Endothelial cell of umbilical vein (primary cell): ENCODE results near the gene TRIM46. TPM values are rescaled to one million over a fixed set of nuclear protein-coding genes. Genes with fewer than 3 reads are reported as not detected.
"Not testable (repeated sequence)": the region's sequence is repeated elsewhere in the genome, so short reads cannot be mapped to it uniquely, and the experiment has no call there.

Experiments
- BruUV-seq: library from RNA; stranded (reverse); fragments of 400-500 nt; replicated peaks from 2 replicates; lab custom pipeline; 2021; lab: Mats Ljungman, UMichigan
- CTCF ChIA-PET: fragments of 300-600, 350-600 bp; sonication (Branson Sonifier 250); formaldehyde crosslinking; loops from one replicate; lab custom pipeline; 2021; ENCODE audit warnings: antibody characterized with exemption, inconsistent platforms; lab: Charles Lee
- POLR2A ChIA-PET: fragments of 300-600, 350-600 bp; sonication (Branson Sonifier 250); formaldehyde crosslinking; loops from one replicate; lab custom pipeline; 2021; ENCODE audit warnings: antibody characterized with exemption, inconsistent platforms; lab: Charles Lee
- DNase-seq: peaks from one replicate; pipeline ENCODE4 v3.0.0-alpha.2; 2011; ENCODE audit warnings: low read depth, low spot score
- FAIRE-seq: peaks from 2 replicates; lab custom pipeline; 2011; peaks lifted over from hg19 to GRCh38; lab: Jason Lieb, UNC
- H2AFZ ChIP-seq: 2 replicates; pipeline ENCODE4 v1.6.0; 2012; ENCODE audit warnings: low read depth, low read length, control low read depth, inconsistent platforms
- H3K27ac ChIP-seq: 2 replicates; pipeline ENCODE4 v1.5.1; 2011; ENCODE audit warnings: low read depth, mild to moderate bottlenecking, control low read depth, low read length, moderate library complexity; ENCODE audit not compliant: insufficient read depth
- H3K27me3 ChIP-seq, 2 experiments: 2 replicates each; pipeline versions ENCODE4 v1.6.0 to v1.6.1; 2011; ENCODE audit warnings: low read length in 2 of 2, mixed read lengths in 1 of 2; ENCODE audit not compliant: control insufficient read depth in 2 of 2, insufficient read depth in 2 of 2
- H3K36me3 ChIP-seq, 2 experiments: 2 replicates in 1 of 2; 3 replicates in 1 of 2; pipeline ENCODE4 v1.5.1; 2011; ENCODE audit warnings: low read length in 2 of 2, mild to moderate bottlenecking in 1 of 2, moderate library complexity in 1 of 2; ENCODE audit not compliant: control insufficient read depth in 2 of 2, insufficient read depth in 2 of 2; ENCODE audit errors: extremely low read depth in 1 of 2
- H3K4me1 ChIP-seq: 3 replicates; pipeline ENCODE4 v1.5.1; 2011; ENCODE audit warnings: mild to moderate bottlenecking, low read length; ENCODE audit not compliant: control insufficient read depth, insufficient read depth; ENCODE audit errors: extremely low read depth
- H3K4me2 ChIP-seq: 2 replicates; pipeline ENCODE4 v1.6.1; 2011; ENCODE audit warnings: low read length, control low read depth, mixed read lengths; ENCODE audit not compliant: insufficient read depth
- H3K4me3 ChIP-seq, 3 experiments: fragments of 200-600 bp in 1 of 3; sonication (generic), shearing (Covaris generic) in 1 of 3; replicated peaks in 1 of 3; 2 replicates each; pipeline ENCODE4 v1.5.1; 2011 to 2016; ENCODE audit warnings: control low read depth in 3 of 3, low read length in 3 of 3, mild to moderate bottlenecking in 2 of 3, inconsistent platforms in 1 of 3, low read depth in 1 of 3, moderate library complexity in 1 of 3; ENCODE audit not compliant: insufficient read depth in 1 of 3
- H3K79me2 ChIP-seq: 2 replicates; pipeline ENCODE4 v1.6.0; 2012; ENCODE audit warnings: low read length, inconsistent platforms; ENCODE audit not compliant: control insufficient read depth, insufficient read depth
- H3K9ac ChIP-seq: replicated peaks from 2 replicates; pipeline ENCODE3; 2011; ENCODE audit warnings: low read length, control low read depth; ENCODE audit not compliant: insufficient read depth; ENCODE audit errors: extremely low read depth
- H3K9me1 ChIP-seq: replicated peaks from 3 replicates; pipeline ENCODE4 v1.6.0; 2011; ENCODE audit warnings: mild to moderate bottlenecking, low read length; ENCODE audit not compliant: control insufficient read depth, insufficient read depth; ENCODE audit errors: extremely low read depth
- H3K9me3 ChIP-seq: replicated peaks from 2 replicates; pipeline ENCODE4 v1.5.1; 2012; ENCODE audit warnings: low read length, inconsistent platforms; ENCODE audit not compliant: control insufficient read depth, insufficient read depth
- H4K20me1 ChIP-seq: replicated peaks from 2 replicates; pipeline ENCODE3; 2011; ENCODE audit warnings: mild to moderate bottlenecking, low read length; ENCODE audit not compliant: control insufficient read depth, insufficient read depth; ENCODE audit errors: extremely low read depth
- EZH2 ChIP-seq: IDR thresholded peaks from 2 replicates; pipeline ENCODE4 v1.6.1; 2012; ENCODE audit warnings: borderline replicate concordance, low read depth, mild to moderate bottlenecking, moderate library complexity, low read length, inconsistent platforms; ENCODE audit not compliant: severe bottlenecking
- GATA2 ChIP-seq: IDR thresholded peaks from 2 replicates; pipeline ENCODE4 v1.7.0; 2011; ENCODE audit warnings: low read depth, mild to moderate bottlenecking, moderate library complexity, mixed read lengths, low read length; ENCODE audit not compliant: insufficient read length, insufficient read depth
- JUN ChIP-seq: IDR thresholded peaks from 2 replicates; pipeline ENCODE4 v1.6.1; 2011; ENCODE audit warnings: borderline replicate concordance, low read depth; ENCODE audit not compliant: insufficient read length, insufficient read depth
- MYC ChIP-seq: IDR thresholded peaks from one replicate; pipeline ENCODE4 v1.6.1; 2011; ENCODE audit warnings: mild to moderate bottlenecking, low read depth, low read length
- POLR2A ChIP-seq: IDR thresholded peaks from 2 replicates; pipeline ENCODE4 v1.6.1; 2012; ENCODE audit warnings: low read depth, mild to moderate bottlenecking, control low read depth, low read length
- POLR2AphosphoS5 ChIP-seq: IDR thresholded peaks from 2 replicates; pipeline ENCODE4 v1.6.1; 2012; ENCODE audit warnings: low read depth, mild to moderate bottlenecking, control low read depth, low read length, moderate library complexity; ENCODE audit not compliant: insufficient read depth
- dilution Hi-C: fragments of 300-500 bp; cut with MboI; formaldehyde crosslinking; loops from one replicate; pipeline ENCODE4 v1.15.0; 2019; ENCODE audit warnings: low sequenced_read_pairs; ENCODE audit not compliant: extremely low pct_ligation_motif_present
- intact Hi-C: fragments of 100-400 bp; cut with micrococcal nuclease; formaldehyde crosslinking; loops from one replicate; pipeline ENCODE4 v1.10.0; 2022
- polyA plus RNA-seq, 4 experiments: library from polyadenylated mRNA; depleted of rRNA in 3 of 4; stranded (reverse) in 3 of 4; unstranded in 1 of 4; fragments of >200 nt; gene quantifications; 2 replicates each; pipeline versions ENCODE4 v1.2.1 to v1.2.3, GENCODE V29; 2011 to 2012; ENCODE audit warnings: missing spikeins in 1 of 4
- total RNA-seq: library from RNA; stranded (reverse); gene quantifications from 2 replicates; pipeline ENCODE4 v1.2.3, GENCODE V29; 2021
- TF ChIP-seq, protein P1 (sequence below), 2 donors: IDR thresholded peaks; 1 replicate in 1 of 2; 2 replicates in 1 of 2; pipeline ENCODE4 v1.5.1; 2011; ENCODE audit warnings: low read length in 2 of 2, mild to moderate bottlenecking in 2 of 2, moderate library complexity in 2 of 2, control low read depth in 1 of 2, inconsistent platforms in 1 of 2, low read depth in 1 of 2; ENCODE audit not compliant: insufficient read depth in 1 of 2; ENCODE audit errors: extremely low read depth in 1 of 2
- TF ChIP-seq, protein P2 (sequence below): IDR thresholded peaks from 2 replicates; pipeline ENCODE4 v1.6.1; 2011; ENCODE audit not compliant: insufficient read depth, insufficient read length

Gene TRIM46
- total and polyA plus RNA-seq, 2 donors (not counting 3 experiments of a cell fraction or from before 2014, with no cell fraction given) = 9.5 to 10.0 TPM

GRCh38 chr1:155158991-155159390 lies 14.7 kb upstream of the TRIM46 start:
- Histone ChIP-seq H2AFZ (no peak overlapping the region), H3K9ac (no peak overlapping the region), H3K4me3 (no peak overlapping the region), H3K27ac (no peak overlapping the region), H3K4me2 (no peak overlapping the region), H3K27me3 (no peaks in the 10 kb centered on the region), H3K9me3 (no peaks in the 10 kb centered on the region), H3K79me2 (no peaks in the 10 kb centered on the region), H3K4me1 (no peaks in the 10 kb centered on the region), H3K9me1 (no peaks in the 10 kb centered on the region), H3K36me3 (no peaks in the 10 kb centered on the region), H4K20me1 (no peaks in the 10 kb centered on the region)
- DNase-seq (no peak), FAIRE-seq (no peak)
- intact Hi-C loops (no loop called here), dilution Hi-C loops (no loop called here)
- ChIA-PET POLR2A (no interaction called here), CTCF (no interaction called here)
- TF ChIP-seq POLR2AphosphoS5 (no peak), POLR2A (no peak)
- TF ChIP-seq, protein P1, sequence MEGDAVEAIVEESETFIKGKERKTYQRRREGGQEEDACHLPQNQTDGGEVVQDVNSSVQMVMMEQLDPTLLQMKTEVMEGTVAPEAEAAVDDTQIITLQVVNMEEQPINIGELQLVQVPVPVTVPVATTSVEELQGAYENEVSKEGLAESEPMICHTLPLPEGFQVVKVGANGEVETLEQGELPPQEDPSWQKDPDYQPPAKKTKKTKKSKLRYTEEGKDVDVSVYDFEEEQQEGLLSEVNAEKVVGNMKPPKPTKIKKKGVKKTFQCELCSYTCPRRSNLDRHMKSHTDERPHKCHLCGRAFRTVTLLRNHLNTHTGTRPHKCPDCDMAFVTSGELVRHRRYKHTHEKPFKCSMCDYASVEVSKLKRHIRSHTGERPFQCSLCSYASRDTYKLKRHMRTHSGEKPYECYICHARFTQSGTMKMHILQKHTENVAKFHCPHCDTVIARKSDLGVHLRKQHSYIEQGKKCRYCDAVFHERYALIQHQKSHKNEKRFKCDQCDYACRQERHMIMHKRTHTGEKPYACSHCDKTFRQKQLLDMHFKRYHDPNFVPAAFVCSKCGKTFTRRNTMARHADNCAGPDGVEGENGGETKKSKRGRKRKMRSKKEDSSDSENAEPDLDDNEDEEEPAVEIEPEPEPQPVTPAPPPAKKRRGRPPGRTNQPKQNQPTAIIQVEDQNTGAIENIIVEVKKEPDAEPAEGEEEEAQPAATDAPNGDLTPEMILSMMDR (IDR thresholded peaks at IDR 0.05; ENCODE audit: extremely low read depth in 1 of 2, insufficient read depth in 1 of 2, low read depth in 1 of 2, low read length in 2 of 2) = no peak
- BruUV-seq = no TSS peak

DNA sequence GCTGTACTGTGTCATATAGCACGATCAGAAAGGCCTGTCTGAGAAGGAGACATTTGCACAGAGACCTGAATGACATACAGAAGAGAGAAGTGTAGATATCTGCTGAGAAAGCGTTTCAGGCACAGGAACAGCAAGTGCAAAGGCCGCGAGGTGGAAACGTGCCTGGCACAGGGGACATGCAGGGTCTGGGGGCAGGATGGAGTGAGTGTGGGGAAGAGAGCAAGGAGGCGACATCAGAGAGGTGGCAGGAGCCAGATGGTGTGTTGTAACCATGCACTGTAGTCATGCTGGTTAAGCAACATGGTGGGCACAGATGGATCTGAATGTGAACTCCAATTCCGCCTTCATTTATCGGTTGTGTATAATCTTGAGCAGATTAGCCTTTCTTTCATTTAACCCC lies 13.5 kb upstream of the TRIM46 start:
- H3K36me3 ChIP-seq = no peaks in the 10 kb centered on the region
- CTCF ChIA-PET = interaction anchor here (1.6 kb wide), 1 partner anchor 69 kb away, joined by 8 read pairs; no protein-coding TSS in a partner anchor
- dilution Hi-C loops (no loop called here), intact Hi-C loops (no loop called here)
- no peaks in the 10 kb centered on the region for H3K27me3 ChIP-seq
- BruUV-seq = no TSS peak
- H3K9ac ChIP-seq = no peak overlapping the region
- TF ChIP-seq JUN = no peak
- TF ChIP-seq EZH2 = no peak
- no peak for TF ChIP-seq POLR2AphosphoS5
- TF ChIP-seq GATA2 = no peak
- no peak for TF ChIP-seq POLR2A
- TF ChIP-seq, protein P2, sequence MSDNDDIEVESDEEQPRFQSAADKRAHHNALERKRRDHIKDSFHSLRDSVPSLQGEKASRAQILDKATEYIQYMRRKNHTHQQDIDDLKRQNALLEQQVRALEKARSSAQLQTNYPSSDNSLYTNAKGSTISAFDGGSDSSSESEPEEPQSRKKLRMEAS = no peak
- TF ChIP-seq MYC = no peak
- H3K27ac ChIP-seq = no peak overlapping the region
- FAIRE-seq = no peak
- no peaks in the 10 kb centered on the region for H4K20me1 ChIP-seq
- H3K79me2 ChIP-seq = no peaks in the 10 kb centered on the region
- no peak for DNase-seq
- POLR2A ChIA-PET = no interaction called here
- H3K9me1 ChIP-seq = no peaks in the 10 kb centered on the region
- H3K9me3 ChIP-seq = no peaks in the 10 kb centered on the region
- H3K4me2 ChIP-seq = no peak overlapping the region
- H2AFZ ChIP-seq = no peak overlapping the region
- H3K4me1 ChIP-seq = no peaks in the 10 kb centered on the region
- no peak overlapping the region for H3K4me3 ChIP-seq

DNA sequence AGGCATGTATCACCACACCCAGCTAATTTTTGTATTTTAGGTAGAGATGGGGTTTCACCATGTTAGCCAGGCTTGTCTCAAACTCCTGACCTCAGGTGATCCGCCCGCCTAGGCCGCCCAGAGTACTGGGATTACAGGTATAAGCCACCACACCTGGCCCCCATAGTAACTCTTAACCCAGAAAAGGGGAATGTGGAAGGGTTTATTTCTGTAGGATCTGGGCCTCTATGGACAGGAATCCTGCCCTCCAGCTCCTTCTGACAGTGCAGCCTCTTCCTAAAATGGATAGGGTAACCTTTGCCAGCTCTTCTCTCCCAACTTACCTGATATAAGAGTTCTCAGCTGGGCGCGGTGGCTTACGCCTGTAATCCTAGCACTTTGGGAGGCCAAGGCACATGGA lies 11.0 kb upstream of the TRIM46 start:
- H3K36me3 ChIP-seq, H3K4me3 ChIP-seq, H3K4me2 ChIP-seq, DNase-seq, H3K9me3 ChIP-seq, H3K27ac ChIP-seq, H3K79me2 ChIP-seq, intact Hi-C loops, H3K9me1 ChIP-seq, H4K20me1 ChIP-seq, H2AFZ ChIP-seq, FAIRE-seq, H3K9ac ChIP-seq, BruUV-seq, POLR2A ChIA-PET, H3K27me3 ChIP-seq, dilution Hi-C loops: not testable (repeated sequence)
- peaks cover 15% of the 10 kb centered on the region for H3K4me1 ChIP-seq
- CTCF ChIA-PET = interaction anchor here (1.8 kb wide), 1 partner anchor 71 kb away, joined by 12 read pairs; no protein-coding TSS in a partner anchor
